ENCODE data around the gene SRSF4. TPM values are rescaled to one million over a fixed set of nuclear protein-coding genes. Genes with fewer than 3 reads are reported as not detected.

SRSF4 gene
- total RNA-seq, 2 experiments from 2014 or later = 129 to 147 TPM

GRCh38 chr1:29124366-29125236, 57.1 kb downstream of the SRSF4 start:
- ChIA-PET CTCF (interaction anchor here (0.5 to 1.2 kb wide), 6 partner anchors 11 to 1594 kb away, joined by 3 to 5 read pairs (median 3); no protein-coding TSS in a partner anchor), POLR2A (interaction anchor here (0.6 to 2.0 kb wide), 3 partner anchors 216 to 476 kb away, joined by 3 to 5 read pairs (median 4); partner anchors contain the start of gene RNU11)
- peaks cover 2% of the 10 kb centered on the region for H3K4me1 Mint-ChIP-seq
- H3K4me3 Mint-ChIP-seq = peak overlapping the region; percentile 65
- peak; percentile 62 for ATAC-seq
- intact Hi-C loops (cut with DNase I, micrococcal nuclease) = loop anchor here (1.0 to 5.0 kb wide), 6 partner anchors 58 to 237 kb away; partner anchors contain the start of gene SRSF4 (in 1 of the 2)
- no peaks in the 10 kb centered on the region for H3K9me3 Mint-ChIP-seq (ENCODE audit: low read depth)
- H3K27ac Mint-ChIP-seq = no peak overlapping the region
- peaks cover 12% of the 10 kb centered on the region for H3K27me3 Mint-ChIP-seq
- no peaks in the 10 kb centered on the region for H3K36me3 Mint-ChIP-seq (ENCODE audit: low read depth)
- peak; percentile 79 for DNase-seq

DNA sequence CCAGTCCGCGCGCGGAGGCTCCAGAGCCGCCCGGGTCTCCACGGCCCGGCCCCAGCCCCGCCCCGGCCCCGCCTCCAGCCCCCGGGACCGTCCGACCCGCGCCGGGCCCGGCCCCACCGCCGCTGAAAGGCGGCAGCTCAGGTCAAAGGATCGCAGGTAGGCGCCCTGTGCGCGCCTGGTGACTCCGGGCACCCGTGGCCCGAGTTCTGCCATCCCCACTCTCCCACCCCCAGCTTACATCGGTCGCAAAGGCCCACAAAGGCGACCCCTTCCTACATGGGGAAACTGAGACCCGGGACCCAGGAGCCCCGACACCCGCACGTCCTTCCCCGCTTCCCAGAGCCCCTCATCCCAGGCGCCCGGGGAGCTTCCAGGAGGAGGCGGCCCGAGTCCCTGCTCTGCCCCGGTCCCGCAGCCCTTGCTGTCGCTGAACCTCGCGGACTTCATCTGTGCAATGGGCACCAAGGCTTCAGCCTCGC, 57.8 kb downstream of the SRSF4 start, which contains the start of gene TMEM200B:
Gene TMEM200B (minus strand): TSS at position 17 of the 479 bp plus-strand sequence. CDS start 2,075 bp downstream, outside the sequence.
- POLR2A ChIA-PET = interaction anchor here (1.0 to 2.0 kb wide), 2 partner anchors 239 to 475 kb away, joined by 4 to 5 read pairs; partner anchors contain the start of gene RNU11
- no peaks in the 10 kb centered on the region for H3K36me3 Mint-ChIP-seq (ENCODE audit: low read depth)
- ATAC-seq (peak; percentile 15), DNase-seq (peak; percentile 29)
- peaks cover 2% of the 10 kb centered on the region for H3K4me1 Mint-ChIP-seq
- H3K4me3 Mint-ChIP-seq = peak within 1 kb of the TSS; percentile 67
- no peaks in the 10 kb centered on the region for H3K9me3 Mint-ChIP-seq (ENCODE audit: low read depth)
- H3K27me3 Mint-ChIP-seq = peaks cover 12% of the 10 kb centered on the region
- CTCF ChIA-PET = interaction anchor here (0.9 to 4.6 kb wide), 7 partner anchors 10 to 1594 kb away, joined by 3 to 22 read pairs (median 3); no protein-coding TSS in a partner anchor
- intact Hi-C loops (cut with DNase I, micrococcal nuclease) = loop anchor here (1.0 to 5.0 kb wide), 6 partner anchors 58 to 237 kb away; partner anchors contain the start of gene SRSF4 (in 1 of the 2)
- no peak within 1 kb of the TSS for H3K27ac Mint-ChIP-seq

- ChIA-PET CTCF (interaction anchor here (1.0 to 4.6 kb wide), 4 partner anchors 10 to 241 kb away, joined by 3 to 22 read pairs (median 4); no protein-coding TSS in a partner anchor), POLR2A (interaction anchor here (0.9 to 2.0 kb wide), 2 partner anchors 59 to 475 kb away, joined by 4 to 5 read pairs; partner anchors contain the start of genes RNU11 and SRSF4)
These were observed 58.4 kb downstream of the SRSF4 start for GRCh38 chr1:29123053-29123886.

GRCh38 chr1:29122682-29123052, 59.0 kb downstream of the SRSF4 start:
- ChIA-PET CTCF (interaction anchor here (0.6 to 4.6 kb wide), 6 partner anchors 59 to 839 kb away, joined by 3 to 22 read pairs (median 4); no protein-coding TSS in a partner anchor), POLR2A (interaction anchor here (0.9 to 2.0 kb wide), 3 partner anchors 59 to 542 kb away, joined by 3 to 5 read pairs (median 4); partner anchors contain the start of genes RNU11 and SRSF4)
- no peak overlapping the region for H3K27ac Mint-ChIP-seq
- peaks cover 12% of the 10 kb centered on the region for H3K27me3 Mint-ChIP-seq
- ATAC-seq = no peak
- H3K36me3 Mint-ChIP-seq (ENCODE audit: low read depth) = peaks cover 6% of the 10 kb centered on the region
- intact Hi-C loops (cut with DNase I, micrococcal nuclease) = loop anchor here (5.0 kb wide), 4 partner anchors 60 to 235 kb away; partner anchors contain the start of gene SRSF4 (in 1 of the 2)
- no peaks in the 10 kb centered on the region for H3K9me3 Mint-ChIP-seq (ENCODE audit: low read depth)
- H3K4me3 Mint-ChIP-seq = peak overlapping the region; percentile 67
- peak; percentile 28 for DNase-seq
- H3K4me1 Mint-ChIP-seq = peaks cover 2% of the 10 kb centered on the region

More at GRCh38 chr1:29123053-29123886, 58.4 kb downstream of the SRSF4 start:
- H3K27ac Mint-ChIP-seq = no peak overlapping the region
- intact Hi-C loops (cut with DNase I, micrococcal nuclease) = loop anchor here (5.0 kb wide), 4 partner anchors 59 to 236 kb away; partner anchors contain the start of gene SRSF4 (in 1 of the 2)
- peak overlapping the region; percentile 67 for H3K4me3 Mint-ChIP-seq
- peaks cover 2% of the 10 kb centered on the region for H3K4me1 Mint-ChIP-seq
- no peak for ATAC-seq
- peak; percentile 55 for DNase-seq
- peaks cover 12% of the 10 kb centered on the region for H3K27me3 Mint-ChIP-seq
- H3K36me3 Mint-ChIP-seq (ENCODE audit: low read depth) = peaks cover 5% of the 10 kb centered on the region
- H3K9me3 Mint-ChIP-seq (ENCODE audit: low read depth) = no peaks in the 10 kb centered on the region

DNA sequence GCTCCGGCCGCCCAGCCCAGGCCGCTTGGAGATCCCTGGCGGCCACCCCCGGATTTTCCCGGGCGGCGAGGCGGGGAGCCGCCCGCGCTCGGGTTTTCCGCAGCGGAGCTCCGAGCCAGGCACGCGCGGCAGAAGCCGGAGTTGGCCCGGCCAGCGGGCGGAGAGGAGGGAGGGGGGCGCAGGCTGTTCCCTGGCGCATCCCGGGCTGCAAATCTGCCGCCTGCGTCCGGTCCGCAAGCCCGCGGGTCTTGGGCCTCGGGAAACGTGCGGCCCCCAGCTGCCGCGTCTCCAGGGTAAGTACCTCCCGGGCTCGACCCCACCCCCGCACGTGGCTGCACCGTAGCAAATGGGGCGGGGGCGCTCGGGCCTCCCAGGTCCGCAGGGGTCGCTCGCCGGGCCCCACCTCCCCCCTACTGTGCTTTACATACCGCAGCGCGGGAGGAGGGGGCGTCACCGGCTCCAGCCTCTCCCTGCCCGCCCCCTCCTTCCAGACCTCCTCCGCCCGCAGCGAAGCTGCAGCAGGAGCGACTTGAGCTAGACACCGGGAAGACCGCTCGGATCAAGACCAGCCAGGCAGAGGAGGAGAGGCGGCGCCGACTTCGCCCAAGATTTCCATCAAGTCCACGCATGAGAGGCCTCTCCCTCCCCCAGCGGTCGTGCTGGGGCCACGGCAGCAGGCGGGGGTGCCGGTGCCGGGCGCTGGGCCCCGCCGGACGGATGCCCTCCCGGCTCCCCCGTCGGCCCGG, 59.6 kb downstream of the SRSF4 start:
- Mint-ChIP-seq H3K4me1 (peaks cover 2% of the 10 kb centered on the region), H3K9me3 (ENCODE audit: low read depth) (no peaks in the 10 kb centered on the region), H3K27ac (no peak overlapping the region), H3K36me3 (ENCODE audit: low read depth) (peaks cover 11% of the 10 kb centered on the region), H3K4me3 (peak overlapping the region; percentile 67), H3K27me3 (peaks cover 12% of the 10 kb centered on the region)
- DNase-seq = peak; percentile 36
- ChIA-PET CTCF (interaction anchor here (0.6 to 4.6 kb wide), 12 partner anchors 10 to 839 kb away, joined by 3 to 22 read pairs (median 4); partner anchors contain the start of gene SRSF4), POLR2A (interaction anchor here (0.9 to 1.1 kb wide), 2 partner anchors 60 to 541 kb away, joined by 3 to 4 read pairs; partner anchors contain the start of gene SRSF4)
- intact Hi-C loops (cut with DNase I, micrococcal nuclease) = loop anchor here (1.0 to 5.0 kb wide), 7 partner anchors 60 to 240 kb away; partner anchors contain the start of genes EPB41 (in 1 of the 2) and SRSF4 (in 1 of the 2)
- ATAC-seq = no peak

DNA sequence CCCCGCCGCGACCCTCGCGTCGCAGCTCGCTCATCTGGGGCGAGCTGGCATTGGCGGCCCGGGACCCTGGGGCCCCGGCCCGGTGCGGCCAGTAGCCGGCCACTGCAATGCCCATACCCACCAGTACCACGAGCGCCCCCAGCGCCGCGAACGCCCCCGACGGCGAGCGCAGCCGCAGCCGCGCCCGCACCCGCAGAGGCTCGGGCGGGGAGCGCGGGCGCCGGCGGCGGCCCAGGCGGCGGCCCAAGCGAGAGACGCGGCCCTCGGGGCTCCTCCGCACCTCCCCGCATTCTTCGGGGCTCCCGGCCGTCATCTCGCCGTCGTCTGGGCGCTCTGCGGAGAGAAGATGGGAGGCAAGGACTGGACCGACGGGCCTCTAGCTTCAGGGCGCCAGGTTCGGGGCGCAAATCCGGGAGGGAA, 60.2 kb downstream of the SRSF4 start:
- POLR2A ChIA-PET = no interaction called here
- DNase-seq = no peak
- intact Hi-C loops (cut with DNase I, micrococcal nuclease) = loop anchor here (1.0 to 5.0 kb wide), 7 partner anchors 59 to 239 kb away; partner anchors contain the start of genes EPB41 (in 1 of the 2) and SRSF4 (in 1 of the 2)
- Mint-ChIP-seq H3K27me3 (peaks cover 12% of the 10 kb centered on the region), H3K27ac (no peak overlapping the region), H3K36me3 (ENCODE audit: low read depth) (peaks cover 13% of the 10 kb centered on the region), H3K9me3 (ENCODE audit: low read depth) (no peaks in the 10 kb centered on the region), H3K4me3 (peak overlapping the region; percentile 17), H3K4me1 (peaks cover 2% of the 10 kb centered on the region)
- ATAC-seq = no peak
- CTCF ChIA-PET = interaction anchor here (0.6 to 4.6 kb wide), 10 partner anchors 9 to 299 kb away, joined by 3 to 22 read pairs (median 4); partner anchors contain the start of gene SRSF4

DNA sequence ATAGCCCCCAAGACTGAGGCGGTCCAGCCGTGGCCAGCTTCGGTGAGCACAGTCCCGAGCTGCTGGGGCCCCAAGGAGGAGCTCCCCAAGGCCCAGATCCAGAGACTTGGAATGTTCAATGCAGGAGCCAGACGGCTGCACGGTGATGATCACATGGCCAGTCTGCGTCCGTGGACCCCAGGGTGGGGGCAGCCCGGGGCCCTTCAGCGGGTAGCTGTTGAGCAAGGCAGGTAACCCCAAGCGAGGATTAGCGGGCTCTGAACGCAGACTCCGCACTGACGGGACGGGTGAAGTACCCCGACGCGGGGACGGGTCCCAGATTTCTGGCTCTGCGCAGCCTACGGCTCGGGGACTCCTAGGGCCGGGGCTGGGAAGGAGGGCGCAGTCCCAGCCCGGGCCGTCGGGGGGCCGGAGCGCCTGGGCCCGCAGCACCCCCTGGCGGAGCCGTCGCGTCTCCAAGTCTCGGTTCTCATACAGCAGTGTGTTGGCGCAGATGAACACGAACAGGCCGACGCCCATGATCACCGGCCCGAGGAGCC, 60.7 kb downstream of the SRSF4 start:
- Mint-ChIP-seq H3K27me3 (peaks cover 10% of the 10 kb centered on the region), H3K9me3 (ENCODE audit: low read depth) (no peaks in the 10 kb centered on the region), H3K36me3 (ENCODE audit: low read depth) (peaks cover 13% of the 10 kb centered on the region), H3K4me1 (peaks cover 2% of the 10 kb centered on the region), H3K27ac (no peak overlapping the region), H3K4me3 (no peak overlapping the region)
- intact Hi-C loops (cut with DNase I, micrococcal nuclease) = loop anchor here (1.0 to 5.0 kb wide), 7 partner anchors 59 to 239 kb away; partner anchors contain the start of genes EPB41 (in 1 of the 2) and SRSF4 (in 1 of the 2)
- peak; percentile 85 for DNase-seq
- ChIA-PET CTCF (interaction anchor here (0.6 to 4.6 kb wide), 14 partner anchors 9 to 631 kb away, joined by 3 to 22 read pairs (median 4); partner anchors contain the start of gene SRSF4), POLR2A (no interaction called here)
- ATAC-seq = peak; percentile 75

DNA sequence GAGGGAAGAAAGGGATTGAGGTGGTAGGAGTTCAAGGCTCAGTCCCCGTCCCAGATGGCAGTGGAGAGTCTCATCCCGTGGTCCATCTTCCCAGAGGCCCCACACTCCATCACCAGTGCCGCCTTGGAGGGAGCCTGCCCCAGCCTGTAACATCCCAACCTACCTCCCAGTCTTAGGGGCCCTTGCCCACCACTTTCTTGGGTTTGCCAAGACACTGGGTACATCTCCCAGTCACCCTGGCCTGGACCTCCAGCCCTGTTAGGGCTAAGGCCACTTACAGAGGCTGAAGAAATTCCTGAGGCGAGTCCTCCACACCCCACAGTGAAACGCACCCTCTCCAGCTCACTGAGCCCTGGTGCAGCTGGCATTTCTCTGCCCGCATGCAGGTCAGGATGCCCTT, 61.3 kb downstream of the SRSF4 start:
- ChIA-PET POLR2A (no interaction called here), CTCF (interaction anchor here (0.6 to 4.6 kb wide), 9 partner anchors 10 to 630 kb away, joined by 3 to 22 read pairs (median 5); no protein-coding TSS in a partner anchor)
- intact Hi-C loops (cut with DNase I, micrococcal nuclease) = loop anchor here (2.0 to 5.0 kb wide), 5 partner anchors 58 to 233 kb away; partner anchors contain the start of gene SRSF4 (in 1 of the 2)
- peaks cover 4% of the 10 kb centered on the region for H3K27me3 Mint-ChIP-seq
- H3K36me3 Mint-ChIP-seq (ENCODE audit: low read depth) = peaks cover 13% of the 10 kb centered on the region
- no peak for DNase-seq
- peaks cover 2% of the 10 kb centered on the region for H3K4me1 Mint-ChIP-seq
- H3K4me3 Mint-ChIP-seq = no peak overlapping the region
- no peak for ATAC-seq
- H3K9me3 Mint-ChIP-seq (ENCODE audit: low read depth) = no peaks in the 10 kb centered on the region
- no peak overlapping the region for H3K27ac Mint-ChIP-seq

Measured in activated CD4-positive, alpha-beta T cell treated with anti-CD3 and anti-CD28 coated beads for 36 hours (primary cell).